Cortex of kidney (tissue), 1 donor: ENCODE measurements around the gene C7orf25.

Source experiments
- DNase-seq: peaks from one replicate; lab custom pipeline; 2025; lab: John Stamatoyannopoulos, UW

C7orf25 gene

GRCh38 chr7:42911454-42912447, at the start of gene C7orf25:
TSS of gene C7orf25 (minus strand) at chr7:42912070. CDS start at chr7:42910900, 1,170 bp downstream.
- DNase-seq = peak; percentile 83

- no peak for DNase-seq
Measured at GRCh38 chr7:42961170-42961569, 49.3 kb upstream of the C7orf25 start.

- DNase-seq = no peak
Measured at GRCh38 chr7:42960762-42961161, 48.9 kb upstream of the C7orf25 start.

GRCh38 chr7:42959549-42959948, 47.7 kb upstream of the C7orf25 start:
- no peak for DNase-seq

- no peak for DNase-seq
Measured at GRCh38 chr7:42956062-42956461, 44.2 kb upstream of the C7orf25 start.

GRCh38 chr7:42953994-42954393, 42.1 kb upstream of the C7orf25 start:
- no peak for DNase-seq

- DNase-seq = no peak
Measured at GRCh38 chr7:42952328-42952727, 40.5 kb upstream of the C7orf25 start.

GRCh38 chr7:42950417-42950816, 38.5 kb upstream of the C7orf25 start:
- DNase-seq = no peak

GRCh38 chr7:42947521-42947920, 35.7 kb upstream of the C7orf25 start:
- no peak for DNase-seq

- DNase-seq = no peak
Measured at GRCh38 chr7:42946627-42946950, 34.7 kb upstream of the C7orf25 start.

- no peak for DNase-seq
Measured at GRCh38 chr7:42945821-42946626, 34.2 kb upstream of the C7orf25 start.

- no peak for DNase-seq
Measured at GRCh38 chr7:42940985-42941847, 29.3 kb upstream of the C7orf25 start.

- no peak for DNase-seq
Measured at GRCh38 chr7:42939457-42940240, 27.8 kb upstream of the C7orf25 start.

- DNase-seq = no peak
Measured at GRCh38 chr7:42935861-42936260, 24.0 kb upstream of the C7orf25 start.

GRCh38 chr7:42934291-42934690, 22.4 kb upstream of the C7orf25 start:
- no peak for DNase-seq

- no peak for DNase-seq
Measured at GRCh38 chr7:42932811-42933591, 21.1 kb upstream of the C7orf25 start.

- peak; percentile 80 for DNase-seq
Measured at GRCh38 chr7:42931834-42932651, 20.2 kb upstream of the C7orf25 start, which contains the start of the genes MRPL32 and PSMA2. TSS of gene MRPL32 (plus strand) at chr7:42932376. CDS start at chr7:42932387, 11 bp downstream. TSS of gene PSMA2 (minus strand) at chr7:42932174. CDS start at chr7:42932158, 16 bp downstream.

GRCh38 chr7:42931447-42931833, 19.6 kb upstream of the C7orf25 start:
- no peak for DNase-seq

- DNase-seq = no peak
Measured at GRCh38 chr7:42930889-42931288, 19.0 kb upstream of the C7orf25 start.
